PC-3 (cell line): ENCODE results near the gene HOMER3.

Source experiments
- CTCF ChIP-seq: fragments of 300-600 bp; sonication (generic); conservative IDR thresholded peaks from 2 replicates; pipeline ENCODE4 v1.5.1; 2017; ENCODE audit warnings: antibody characterized with exemption, low read depth, mild to moderate bottlenecking, low read length
- EZH2 ChIP-seq: fragments of 300-600 bp; sonication (generic); IDR thresholded peaks from one replicate; pipeline ENCODE4 v1.6.1; 2017; ENCODE audit warnings: antibody characterized with exemption, mild to moderate bottlenecking, low read length; ENCODE audit not compliant: unreplicated experiment
- EZH2phosphoT487 ChIP-seq: fragments of 300-600 bp; sonication (generic); IDR thresholded peaks from 2 replicates; pipeline ENCODE4 v1.6.1; 2018; ENCODE audit warnings: mild to moderate bottlenecking, antibody characterized with exemption, low read length, borderline replicate concordance

DNA sequence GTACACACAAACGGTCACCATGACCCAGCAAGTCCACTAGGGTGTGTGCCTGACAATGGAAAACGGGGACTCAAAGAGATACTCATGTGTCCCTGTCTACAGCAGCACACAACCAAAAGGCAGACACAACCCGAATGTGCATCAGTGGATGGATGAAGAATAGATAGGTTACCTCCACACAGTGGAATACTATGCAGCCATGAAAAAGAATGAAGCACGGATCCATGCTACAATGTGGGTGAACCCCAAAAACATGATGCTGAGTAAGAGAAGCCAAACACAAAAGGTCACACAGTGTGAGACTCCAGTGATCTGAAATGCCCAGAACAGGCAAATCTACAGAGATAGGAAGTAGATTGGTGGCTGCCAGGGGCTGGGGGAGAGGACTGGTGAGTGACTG lies 54.0 kb downstream of the HOMER3 start:
- TF ChIP-seq CTCF (no peak), EZH2 (no peak), EZH2phosphoT487 (no peak)
